NB4 (cell line): Measurements from ENCODE around the gene DDX55.

ENCODE experiments used
- POLR2A ChIP-seq: IDR thresholded peaks from 2 replicates; pipeline ENCODE4 v1.6.1; 2011; ENCODE audit warnings: mild to moderate bottlenecking; ENCODE audit not compliant: insufficient read length; ENCODE audit errors: extremely low read depth
- TF ChIP-seq, protein P1 (sequence below): IDR thresholded peaks from one replicate; pipeline ENCODE4 v1.5.1; 2012; ENCODE audit warnings: low read depth, low read length

DNA sequence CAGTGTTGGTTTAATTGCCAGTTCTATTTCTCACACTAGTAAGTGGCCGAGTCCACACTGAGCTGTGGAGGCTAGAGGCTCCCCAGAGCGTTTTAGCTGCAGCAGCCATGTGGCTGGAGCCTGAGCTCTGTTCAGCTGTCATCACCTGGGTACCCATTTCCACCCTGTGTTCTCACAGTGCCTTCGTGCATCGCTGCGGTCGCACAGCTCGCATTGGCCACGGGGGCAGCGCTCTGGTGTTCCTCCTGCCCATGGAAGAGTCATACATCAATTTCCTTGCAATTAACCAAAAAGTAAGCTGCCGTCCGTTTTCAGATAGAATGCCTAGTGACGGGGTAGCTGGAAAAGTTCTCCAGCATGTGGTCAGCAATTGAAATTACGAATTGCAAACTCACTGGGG is 15.7 kb downstream of the DDX55 start:
- TF ChIP-seq, protein P1, sequence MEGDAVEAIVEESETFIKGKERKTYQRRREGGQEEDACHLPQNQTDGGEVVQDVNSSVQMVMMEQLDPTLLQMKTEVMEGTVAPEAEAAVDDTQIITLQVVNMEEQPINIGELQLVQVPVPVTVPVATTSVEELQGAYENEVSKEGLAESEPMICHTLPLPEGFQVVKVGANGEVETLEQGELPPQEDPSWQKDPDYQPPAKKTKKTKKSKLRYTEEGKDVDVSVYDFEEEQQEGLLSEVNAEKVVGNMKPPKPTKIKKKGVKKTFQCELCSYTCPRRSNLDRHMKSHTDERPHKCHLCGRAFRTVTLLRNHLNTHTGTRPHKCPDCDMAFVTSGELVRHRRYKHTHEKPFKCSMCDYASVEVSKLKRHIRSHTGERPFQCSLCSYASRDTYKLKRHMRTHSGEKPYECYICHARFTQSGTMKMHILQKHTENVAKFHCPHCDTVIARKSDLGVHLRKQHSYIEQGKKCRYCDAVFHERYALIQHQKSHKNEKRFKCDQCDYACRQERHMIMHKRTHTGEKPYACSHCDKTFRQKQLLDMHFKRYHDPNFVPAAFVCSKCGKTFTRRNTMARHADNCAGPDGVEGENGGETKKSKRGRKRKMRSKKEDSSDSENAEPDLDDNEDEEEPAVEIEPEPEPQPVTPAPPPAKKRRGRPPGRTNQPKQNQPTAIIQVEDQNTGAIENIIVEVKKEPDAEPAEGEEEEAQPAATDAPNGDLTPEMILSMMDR = no peak
- no peak for TF ChIP-seq POLR2A
